AML-193 (cell line): ENCODE measurements around the gene FSTL4.

Experiments used
- DNase-seq, 2 experiments: peaks; one replicate each; lab custom pipeline; 2025; lab: John Stamatoyannopoulos, UW

Gene FSTL4

DNA sequence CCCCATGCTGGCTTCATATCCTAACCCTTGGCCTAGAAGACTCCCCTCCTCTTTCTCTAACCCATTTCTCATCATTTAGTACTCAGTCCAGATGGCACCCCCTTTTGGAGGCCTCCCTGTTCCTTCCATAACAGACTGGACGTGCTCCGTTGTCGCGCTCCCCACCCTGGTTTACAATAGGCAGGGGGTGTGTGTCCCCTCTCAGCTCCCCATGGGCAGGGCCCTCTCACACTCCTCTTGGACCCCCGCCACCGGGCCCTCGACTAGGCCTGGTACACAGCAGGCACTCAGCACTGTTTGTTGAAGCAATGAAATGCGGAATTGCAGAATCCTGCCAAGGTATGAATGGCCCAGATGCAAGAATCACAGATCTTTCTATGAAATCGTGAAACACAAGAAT is 227.4 kb downstream of the FSTL4 start:
- DNase-seq, result no peak

DNA sequence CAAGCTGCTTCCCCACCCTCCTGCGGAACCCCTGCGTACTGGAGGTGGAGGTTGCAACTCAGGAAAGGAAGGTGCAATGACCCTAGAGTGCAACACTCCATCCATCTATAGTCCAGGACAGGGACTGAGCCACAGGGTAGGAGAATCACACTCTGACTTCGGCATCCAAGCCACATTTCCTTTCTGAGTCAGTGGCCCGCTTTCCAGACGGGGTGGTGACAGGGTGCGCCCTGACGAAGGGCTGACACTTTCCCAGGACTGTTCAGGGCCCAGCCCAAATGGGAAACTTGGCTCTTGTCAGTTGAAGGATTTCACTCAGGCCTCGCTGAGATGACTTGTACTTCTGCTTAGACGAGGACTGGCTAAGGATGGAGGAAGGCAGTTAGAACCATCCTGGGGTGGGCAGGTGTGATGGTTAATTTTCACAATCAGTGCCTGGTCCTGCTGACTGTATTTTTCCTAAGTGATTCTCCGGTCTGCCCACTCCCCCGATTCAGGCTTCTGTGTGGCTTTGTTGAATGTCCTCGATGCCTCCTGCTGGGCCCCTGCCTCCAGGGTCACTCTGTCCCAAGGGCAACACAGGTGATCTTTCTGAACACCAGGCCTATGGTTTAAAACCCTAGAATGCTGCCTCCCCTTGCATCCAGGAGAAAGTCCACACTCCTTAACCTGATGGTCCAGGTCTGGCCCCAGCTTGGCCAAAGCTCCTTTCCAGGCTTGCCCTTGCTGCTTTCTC is 228.1 kb downstream of the FSTL4 start:
- no peak for DNase-seq

GRCh38 chr5:133383580-133383939 is 228.8 kb downstream of the FSTL4 start:
- DNase-seq, result no peak

GRCh38 chr5:133382661-133383579 is 229.4 kb downstream of the FSTL4 start:
- DNase-seq, result no peak

DNA sequence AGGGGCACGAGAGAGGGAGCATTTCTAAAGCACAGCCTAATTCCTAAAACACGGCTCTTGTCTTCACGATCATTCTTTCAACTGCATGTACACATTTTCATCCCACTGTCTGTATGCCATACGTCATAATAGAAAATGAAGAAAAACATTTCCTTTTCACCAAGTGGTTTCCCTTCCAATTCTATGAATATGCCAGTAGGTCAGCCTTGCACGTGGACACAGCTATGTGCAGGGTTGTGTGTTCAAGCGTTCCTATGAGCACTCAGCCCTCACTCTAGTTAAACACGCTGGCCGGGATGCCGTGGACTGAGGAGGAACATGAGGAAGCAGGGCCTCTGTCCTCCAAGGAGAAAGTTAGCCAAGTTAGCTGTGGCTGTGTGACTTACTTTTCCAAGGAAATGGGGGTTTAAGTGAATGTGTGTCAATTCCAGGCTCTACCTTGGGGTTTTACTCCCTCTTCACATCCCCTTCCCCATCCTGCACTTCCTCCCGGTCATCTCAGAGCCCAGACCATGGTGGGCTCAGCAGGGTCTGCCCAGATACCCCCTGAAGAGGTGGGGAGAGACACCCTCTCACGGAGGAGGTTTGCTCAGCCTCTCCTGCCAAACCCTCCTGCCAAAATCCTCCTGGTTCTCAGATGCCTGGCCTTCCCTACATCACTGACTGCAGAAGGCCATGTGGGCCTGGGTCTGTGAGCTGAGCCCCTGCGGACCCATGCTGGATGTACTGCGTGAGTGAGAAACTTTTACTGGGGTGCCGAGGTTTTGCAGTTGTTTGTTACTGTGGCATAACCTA is 230.6 kb downstream of the FSTL4 start:
- no peak for DNase-seq

DNA sequence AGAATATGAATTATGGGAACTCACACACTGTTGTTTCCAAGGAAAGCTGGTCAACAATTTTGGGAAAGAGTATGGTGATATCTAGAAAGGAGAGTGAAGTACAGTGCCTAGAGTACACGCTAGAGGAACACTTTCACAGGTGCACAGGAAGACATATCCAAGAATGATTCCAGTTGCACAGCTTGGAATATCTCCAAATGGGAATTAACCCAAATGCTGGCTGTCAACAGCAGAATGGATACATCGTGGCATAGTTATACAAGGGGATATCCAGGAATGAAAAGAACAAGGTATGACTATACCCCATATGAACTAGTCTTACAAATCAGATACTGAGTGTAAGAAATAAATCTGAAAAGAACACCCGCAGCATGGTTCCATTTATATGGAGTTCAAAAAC is 231.3 kb downstream of the FSTL4 start:
- DNase-seq, result no peak

DNA sequence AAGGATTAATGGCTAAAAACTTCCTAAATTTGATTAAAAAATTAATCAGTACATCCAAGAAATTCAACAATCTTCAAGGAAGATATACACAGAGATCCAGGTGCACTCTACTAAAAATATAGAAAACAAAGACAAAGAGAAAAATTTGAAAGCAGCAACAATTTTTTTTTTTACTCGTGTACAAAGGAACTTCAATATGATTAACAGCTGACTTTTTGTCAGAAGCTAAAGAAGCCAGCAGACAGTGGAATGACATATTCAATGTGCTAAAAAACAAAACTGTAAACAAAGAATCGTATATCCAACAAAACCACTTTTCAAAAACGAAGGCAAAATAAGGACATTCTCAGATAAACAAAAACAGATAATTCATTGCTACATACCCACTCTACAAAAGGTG is 234.6 kb downstream of the FSTL4 start:
- DNase-seq, result no peak

DNA sequence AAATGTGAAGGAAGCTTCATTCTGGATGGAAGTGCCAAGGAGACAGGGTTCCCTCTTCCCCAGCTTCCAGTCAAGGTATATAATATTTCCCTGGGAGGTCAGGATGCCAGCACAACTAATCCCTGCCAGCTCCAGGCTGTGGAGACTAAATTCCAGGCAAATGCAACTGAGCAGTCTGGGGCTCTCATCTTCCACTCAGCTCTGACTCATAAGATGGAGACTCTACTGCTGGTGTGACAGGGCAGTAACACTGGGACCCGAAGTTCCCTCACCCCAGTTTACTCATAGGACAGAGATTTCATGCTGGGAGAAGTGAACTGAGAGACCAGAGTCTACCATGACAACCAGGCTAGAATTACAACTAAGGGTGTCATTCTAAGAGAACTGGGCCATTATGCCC is 235.4 kb downstream of the FSTL4 start:
- DNase-seq, result no peak

GRCh38 chr5:133373121-133373870 is 239.0 kb downstream of the FSTL4 start:
- no peak for DNase-seq

DNA sequence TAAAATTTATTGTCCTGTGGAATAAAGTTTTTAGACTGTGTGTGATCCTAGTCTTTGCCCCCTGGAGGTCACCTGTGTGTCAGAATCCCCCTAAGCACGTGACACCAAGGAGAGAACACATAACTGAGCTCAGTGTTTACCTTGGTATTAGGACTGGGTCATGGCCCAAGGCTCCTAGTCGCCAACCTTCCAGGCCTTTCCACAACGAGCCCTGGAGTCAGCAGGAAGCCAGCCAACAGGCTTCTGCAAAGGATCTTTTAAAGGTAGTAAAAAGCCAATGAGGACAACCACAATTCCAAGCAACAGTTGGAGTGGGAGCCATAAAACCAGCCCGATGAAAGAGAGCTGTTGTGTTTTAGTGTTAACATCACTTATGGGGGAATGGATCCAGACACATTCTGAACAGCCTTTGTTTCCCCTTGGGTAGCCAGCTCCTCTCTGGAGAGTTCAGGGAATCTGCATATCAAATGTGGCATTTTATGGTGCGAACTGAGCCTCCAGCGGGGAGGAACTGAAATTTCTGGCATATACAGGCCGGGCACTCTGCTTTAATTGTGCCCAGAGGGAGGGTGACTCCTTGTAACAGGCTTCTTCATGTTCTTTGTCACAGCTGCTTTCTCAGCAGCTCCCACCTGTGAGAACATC is 239.9 kb downstream of the FSTL4 start:
- DNase-seq, result no peak

- DNase-seq, result no peak
Measured at GRCh38 chr5:133371371-133372155, 240.8 kb downstream of the FSTL4 start.

- DNase-seq, result no peak
Measured at GRCh38 chr5:133370904-133371303, 241.4 kb downstream of the FSTL4 start.

DNA sequence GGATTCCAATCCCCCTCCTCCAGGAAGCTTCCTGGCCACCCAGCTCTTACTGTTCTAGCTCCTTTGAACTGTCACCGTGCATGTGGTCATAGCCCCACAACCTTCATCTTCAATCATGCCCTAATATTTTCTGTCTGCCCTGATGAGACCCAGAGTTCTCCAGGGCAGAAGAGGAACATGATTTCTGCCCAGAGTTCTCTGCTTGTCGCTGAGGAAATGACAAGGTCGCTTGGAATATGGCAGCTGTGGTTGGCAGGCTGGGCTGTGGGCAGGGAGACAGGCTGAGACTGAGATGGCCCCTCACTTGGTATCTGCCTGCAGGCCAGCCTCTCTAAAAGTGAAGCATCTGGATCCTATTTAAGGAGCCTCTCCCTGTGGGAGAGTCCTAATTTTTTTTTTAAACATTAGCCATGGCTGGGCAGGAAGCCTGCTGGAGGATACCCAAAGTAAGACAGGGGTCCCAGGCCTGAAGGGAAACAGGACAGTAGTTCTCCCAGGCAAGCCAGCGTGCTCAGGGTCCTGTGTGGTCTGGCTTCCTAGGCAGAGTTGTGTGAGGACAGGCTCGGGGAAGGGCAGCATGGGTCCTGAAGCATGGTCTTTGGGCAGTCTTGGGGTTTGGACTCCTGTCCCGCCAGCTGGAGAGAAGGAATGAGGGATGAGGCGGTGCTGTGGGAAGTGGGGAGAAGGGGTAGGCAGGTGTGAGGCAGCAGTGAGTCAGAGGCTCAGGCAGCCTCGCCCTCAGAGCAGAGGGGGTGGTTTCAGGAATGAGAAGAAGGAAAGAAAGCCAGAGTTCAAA is 242.1 kb downstream of the FSTL4 start:
- no peak for DNase-seq

DNA sequence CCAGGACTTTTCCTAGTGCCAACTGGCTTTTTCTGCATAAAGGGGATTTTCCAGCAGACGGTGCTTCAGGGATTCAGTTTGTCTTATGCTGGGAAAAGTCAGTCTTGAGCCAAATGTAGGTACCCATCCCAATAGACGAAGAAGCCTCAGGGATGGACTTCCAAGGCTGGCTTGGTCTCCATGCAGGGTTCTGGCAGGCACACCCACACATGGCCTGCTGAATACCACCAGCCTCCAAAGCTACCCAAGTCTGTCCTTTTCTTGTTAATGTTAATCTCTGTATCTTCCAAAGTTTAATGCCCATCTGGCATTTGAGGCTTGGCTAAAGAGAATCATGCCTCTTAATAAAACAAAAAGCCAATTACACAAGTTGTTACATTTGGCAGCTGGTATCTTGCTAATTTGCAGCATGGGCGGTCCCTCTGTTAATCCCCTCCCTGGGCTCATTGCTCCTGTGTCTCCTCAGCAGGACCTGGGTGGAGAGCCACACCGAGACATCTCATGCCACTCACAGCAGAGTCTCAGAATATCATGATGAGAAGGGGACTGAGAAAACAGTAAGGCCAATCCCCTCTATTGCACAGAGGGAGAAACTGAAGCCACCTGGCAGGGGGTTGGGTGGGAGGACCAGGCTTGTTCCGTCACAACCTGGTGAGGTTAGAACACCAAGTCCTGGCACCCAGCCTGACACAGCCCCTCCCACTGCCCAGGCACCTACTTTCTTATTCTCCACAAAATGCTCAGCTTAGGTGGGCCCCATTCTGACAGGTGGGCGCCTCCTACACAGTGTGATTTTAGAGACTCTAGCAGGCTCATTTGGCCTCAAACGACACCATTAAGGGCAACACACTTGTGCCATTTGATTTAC is 243.2 kb downstream of the FSTL4 start:
- no peak for DNase-seq

DNA sequence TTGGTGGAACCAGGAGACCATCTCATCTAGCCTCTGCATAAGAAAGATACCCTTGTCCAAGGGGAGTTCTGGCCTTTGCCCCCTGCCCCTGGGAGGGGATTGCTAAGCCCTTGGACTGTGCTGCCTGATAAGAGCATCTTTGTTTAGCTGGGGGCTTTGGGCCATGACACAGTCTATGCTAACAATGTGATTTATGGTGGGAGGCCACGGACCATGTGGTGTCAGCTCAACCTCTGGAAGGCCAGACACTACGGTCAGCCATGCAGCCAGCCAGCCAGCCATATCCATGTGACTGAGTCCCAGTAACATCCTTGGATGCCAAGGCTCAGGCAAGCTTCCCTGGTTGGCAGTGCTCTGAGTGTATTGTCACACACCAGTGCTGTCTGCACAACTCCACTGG is 244.4 kb downstream of the FSTL4 start:
- no peak for DNase-seq

DNA sequence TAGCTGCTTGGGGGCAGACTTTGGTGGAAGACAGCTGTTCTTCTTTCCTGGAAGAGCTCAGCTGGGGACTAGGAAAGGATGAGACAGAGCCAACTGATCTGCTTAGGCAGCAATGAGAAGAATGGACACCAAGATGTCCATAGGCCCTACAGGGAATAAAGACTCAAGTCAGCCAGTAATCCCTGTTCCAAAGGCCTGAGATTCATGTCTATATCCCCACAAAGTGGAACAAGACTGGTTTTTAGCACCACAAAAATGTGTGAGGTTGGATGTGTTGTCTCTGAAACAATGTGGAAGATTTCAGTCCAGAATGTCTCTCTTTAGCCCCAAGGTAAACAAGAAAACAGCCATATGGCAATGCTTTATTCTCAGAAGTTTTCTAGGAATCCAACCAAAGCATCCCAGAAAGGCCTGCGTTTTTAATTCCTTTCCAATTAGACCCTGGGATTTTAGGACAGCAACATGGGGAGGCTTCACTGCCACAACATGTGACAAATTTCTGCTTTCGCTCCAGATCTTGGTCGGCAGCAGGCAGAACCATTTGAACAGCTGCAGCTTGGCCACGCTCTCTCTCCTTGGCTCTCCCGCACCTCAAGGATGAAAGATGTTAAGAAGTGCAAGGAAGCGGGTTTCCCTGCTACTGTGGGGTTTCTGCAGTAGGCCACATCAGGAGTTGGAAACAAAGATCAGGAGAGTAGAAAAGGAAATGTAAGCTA is 245.1 kb downstream of the FSTL4 start:
- no peak for DNase-seq

GRCh38 chr5:133366438-133366837 is 245.9 kb downstream of the FSTL4 start:
- no peak for DNase-seq

- DNase-seq, result no peak
Measured at GRCh38 chr5:133365738-133366137, 246.6 kb downstream of the FSTL4 start.
